AG09319 (cell line): ENCODE results near the gene SLC35G3.
"Not testable (repeated sequence)": the region's sequence is repeated elsewhere in the genome, so short reads cannot be mapped to it uniquely, and the experiment has no call there.

Experiments used
- DNase-seq: peaks from one replicate; pipeline ENCODE4 v3.0.0-alpha.2; 2010; ENCODE audit warnings: low read depth; ENCODE audit errors: extremely low read depth
- CTCF ChIP-seq: IDR thresholded peaks from 2 replicates; pipeline ENCODE4 v1.5.1; 2011; ENCODE audit warnings: low read depth, mild to moderate bottlenecking, inconsistent platforms, low read length, moderate library complexity

Gene SLC35G3

DNA sequence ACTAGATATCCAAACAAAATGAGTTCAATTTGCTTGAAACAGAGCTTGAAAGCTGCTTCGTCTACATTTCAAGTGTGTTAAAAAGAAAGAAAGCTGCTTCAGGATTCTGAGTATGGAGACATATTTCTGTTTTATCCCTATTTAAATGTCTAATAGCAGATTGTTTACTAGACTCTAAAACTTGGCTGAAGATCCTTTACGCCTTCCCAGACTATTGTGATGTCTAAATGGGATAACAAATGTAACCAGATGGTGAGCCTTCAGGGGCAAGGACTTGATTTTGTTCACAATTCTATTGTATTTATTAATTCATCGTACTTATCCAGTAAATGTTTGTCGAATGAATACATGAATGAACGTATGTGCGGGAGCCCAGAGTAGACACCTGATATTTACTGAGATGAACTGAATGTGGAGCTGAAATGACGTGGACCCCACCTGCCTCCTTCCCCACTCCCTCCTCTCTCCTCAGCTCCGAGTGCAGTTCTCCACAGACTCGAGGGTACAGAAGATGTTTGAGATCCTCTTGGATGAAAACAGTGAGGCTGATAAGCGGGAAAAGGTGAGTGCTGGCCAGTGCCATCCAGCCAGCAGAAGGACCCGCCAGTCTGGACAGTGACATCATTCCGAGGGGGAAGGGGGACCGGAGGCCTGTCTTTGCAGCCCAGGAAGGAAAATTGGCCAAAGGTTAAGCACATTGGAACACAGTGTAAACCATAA lies 41.6 kb downstream of the SLC35G3 start:
- no peak for DNase-seq
- no peak for TF ChIP-seq CTCF

- DNase-seq, result not testable (repeated sequence)
Measured at GRCh38 chr17:35151080-35151479, 43.1 kb downstream of the SLC35G3 start.

DNA sequence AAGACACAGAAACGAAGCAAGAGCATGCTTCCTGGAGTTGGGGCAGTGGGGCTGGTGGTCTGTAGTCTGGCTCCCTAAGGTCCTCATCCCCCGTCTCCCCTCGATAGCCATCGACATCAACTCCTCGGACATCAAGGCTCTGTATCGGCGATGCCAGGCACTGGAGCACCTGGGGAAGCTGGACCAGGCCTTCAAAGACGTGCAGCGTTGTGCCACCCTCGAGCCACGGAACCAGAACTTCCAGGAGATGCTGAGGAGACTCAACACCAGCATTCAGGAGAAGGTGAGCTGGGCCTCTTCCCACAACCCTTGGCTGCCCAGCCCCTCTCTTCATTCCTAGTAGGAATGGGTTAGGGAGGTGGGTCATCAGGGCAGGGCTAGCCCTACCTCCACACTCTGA lies 44.3 kb downstream of the SLC35G3 start:
- no peak for DNase-seq
- no peak for TF ChIP-seq CTCF

- no peak for TF ChIP-seq CTCF
- DNase-seq, result no peak
Measured at GRCh38 chr17:35148144-35148543, 46.0 kb downstream of the SLC35G3 start.

- TF ChIP-seq CTCF, result no peak
- DNase-seq, result no peak
Measured at GRCh38 chr17:35147375-35147905, 46.8 kb downstream of the SLC35G3 start, which contains the start of gene UNC45B. TSS of gene UNC45B (plus strand) at chr17:35147817. CDS start at chr17:35148264, 447 bp downstream.

DNA sequence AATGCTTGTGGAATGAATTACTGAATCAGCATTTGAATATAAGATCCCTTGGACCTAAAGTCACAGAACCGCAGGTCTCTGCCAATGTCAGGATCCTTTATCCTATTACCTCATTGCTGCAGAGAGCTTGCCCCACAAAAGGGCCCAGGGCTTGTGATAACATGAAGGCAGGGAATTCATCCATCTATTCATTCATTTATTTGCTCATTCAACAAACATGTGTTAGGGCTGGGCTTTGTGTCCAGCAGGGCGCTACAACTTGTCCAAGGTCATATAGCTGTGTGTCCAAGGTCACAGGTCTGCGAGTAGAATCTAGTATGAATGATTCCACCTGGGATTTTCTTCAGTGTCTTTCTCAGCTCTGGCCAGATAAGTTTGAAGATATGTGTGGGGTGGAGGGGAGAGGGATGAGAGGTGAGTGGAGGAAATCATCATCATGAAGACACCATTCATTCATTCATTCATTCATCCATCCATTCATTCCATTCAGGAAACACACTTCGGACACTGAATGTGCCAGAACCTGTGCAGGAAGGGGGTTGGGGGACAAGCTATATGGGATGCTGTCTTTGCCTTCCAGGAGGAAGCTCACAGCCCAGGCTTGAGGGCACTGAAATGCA lies 47.9 kb downstream of the SLC35G3 start:
- TF ChIP-seq CTCF, result no peak
- no peak for DNase-seq

DNA sequence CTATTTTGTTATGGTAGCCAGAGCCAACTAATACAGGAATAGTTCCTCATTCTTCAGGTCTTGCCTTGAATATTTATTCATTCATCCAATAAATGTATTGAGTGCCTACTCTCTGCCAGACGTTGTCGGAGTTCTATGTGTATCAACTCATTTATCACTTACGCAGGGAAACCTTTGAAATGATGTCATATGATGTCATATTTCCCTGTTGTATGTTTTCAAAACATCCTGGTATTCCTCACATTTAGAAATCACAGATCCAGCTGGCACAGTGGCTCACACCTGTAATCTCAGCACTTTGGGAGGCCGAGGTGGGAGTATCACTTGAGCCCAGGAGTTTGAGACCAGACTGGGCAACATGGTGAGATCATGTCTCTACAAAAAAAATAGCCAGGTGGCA lies 49.4 kb downstream of the SLC35G3 start:
- no peak for DNase-seq
- no peak for TF ChIP-seq CTCF
